H1 (cell line): ENCODE measurements around the gene CUX1. TPM values are rescaled to one million over a fixed set of nuclear protein-coding genes. Genes with fewer than 3 reads are reported as not detected.

Source experiments
- CTCF ChIA-PET: fragments of 300-600 bp; sonication (Branson Sonifier 250); formaldehyde crosslinking; loops from one replicate; lab custom pipeline; 2021; ENCODE audit not compliant: partially characterized antibody; lab: Charles Lee
- POLR2A ChIA-PET: fragments of 300-600 bp; sonication (Branson Sonifier 250); formaldehyde crosslinking; loops from one replicate; lab custom pipeline; 2021; ENCODE audit warnings: inconsistent platforms; ENCODE audit not compliant: partially characterized antibody; lab: Charles Lee
- DNase-seq, 2 experiments: peaks; one replicate each; pipeline versions ENCODE4 v3.0.0 to v3.0.0-alpha.2; 2010 to 2022; ENCODE audit warnings: low spot score in 2 of 2, low read depth in 1 of 2, mixed read lengths in 1 of 2
- FAIRE-seq: peaks from 2 replicates; lab custom pipeline; 2011; peaks lifted over from hg19 to GRCh38; lab: Jason Lieb, UNC
- H2AFZ ChIP-seq: 2 replicates; pipeline ENCODE4 v1.8.1; 2012; ENCODE audit warnings: low read length, inconsistent platforms
- H2AK5ac ChIP-seq: 2 replicates; pipeline ENCODE4 v1.6.1; 2013; ENCODE audit warnings: low read depth, low read length
- H2BK120ac ChIP-seq: replicated peaks from 2 replicates; pipeline ENCODE3; 2013; ENCODE audit warnings: low read depth, low read length, inconsistent platforms
- H2BK12ac ChIP-seq: 2 replicates; pipeline ENCODE4 v1.6.1; 2013; ENCODE audit warnings: low read depth, low read length
- H2BK15ac ChIP-seq: 2 replicates; pipeline ENCODE4 v1.6.1; 2013; ENCODE audit warnings: low read length
- H2BK20ac ChIP-seq: 2 replicates; pipeline ENCODE4 v1.6.1; 2013; ENCODE audit warnings: low read length
- H2BK5ac ChIP-seq: 2 replicates; pipeline ENCODE4 v1.6.1; 2013; ENCODE audit warnings: low read depth, low read length
- H3K14ac ChIP-seq: 2 replicates; pipeline ENCODE4 v1.6.1; 2013; ENCODE audit warnings: inconsistent platforms; ENCODE audit not compliant: insufficient read length
- H3K18ac ChIP-seq: 2 replicates; pipeline ENCODE4 v1.6.1; 2013; ENCODE audit warnings: low read length; ENCODE audit errors: extremely low read depth
- H3K23ac ChIP-seq: 2 replicates; pipeline ENCODE4 v1.6.1; 2013; ENCODE audit warnings: inconsistent platforms; ENCODE audit not compliant: insufficient read length
- H3K23me2 ChIP-seq: 2 replicates; pipeline ENCODE4 v1.6.1; 2013; ENCODE audit warnings: low read depth, low read length
- H3K27ac ChIP-seq: 2 replicates; pipeline ENCODE4 v1.6.1; 2011; ENCODE audit warnings: low read depth, low read length, inconsistent platforms
- H3K27me3 ChIP-seq, 4 experiments: replicated peaks in 1 of 4; 1 replicate in 1 of 4; 2 replicates in 3 of 4; pipeline versions ENCODE4 v1.6.1 to v1.8.1; 2011 to 2013; ENCODE audit warnings: low read length in 3 of 4, mild to moderate bottlenecking in 3 of 4, inconsistent platforms in 2 of 4, mixed read lengths in 2 of 4, moderate library complexity in 1 of 4; ENCODE audit not compliant: control insufficient read depth in 3 of 4, insufficient read depth in 3 of 4; ENCODE audit errors: extremely low read depth in 1 of 4
- H3K36me3 ChIP-seq, 4 experiments: 2 replicates each; pipeline versions ENCODE4 v1.6.1 to v1.8.1; 2011 to 2013; ENCODE audit warnings: mild to moderate bottlenecking in 4 of 4, low read length in 3 of 4, moderate library complexity in 2 of 4, control low read depth in 1 of 4, inconsistent platforms in 1 of 4; ENCODE audit not compliant: insufficient read depth in 4 of 4, control insufficient read depth in 2 of 4
- H3K4ac ChIP-seq: replicated peaks from 2 replicates; pipeline ENCODE3; 2013; ENCODE audit warnings: low read length, low read depth, mixed read lengths, inconsistent platforms; ENCODE audit not compliant: insufficient read length
- H3K4me1 ChIP-seq, 4 experiments: replicated peaks in 1 of 4; 1 replicate in 1 of 4; 2 replicates in 3 of 4; pipeline versions ENCODE4 v1.6.1 to v1.8.1; 2011 to 2013; ENCODE audit warnings: low read length in 3 of 4, inconsistent platforms in 2 of 4, mixed read lengths in 1 of 4; ENCODE audit not compliant: insufficient read depth in 4 of 4, control insufficient read depth in 3 of 4
- H3K4me2 ChIP-seq, 2 experiments: 2 replicates each; pipeline versions ENCODE4 v1.6.1 to v1.8.1; 2011 to 2013; ENCODE audit warnings: low read depth in 2 of 2, low read length in 2 of 2, control low read depth in 1 of 2, inconsistent platforms in 1 of 2, mild to moderate bottlenecking in 1 of 2; ENCODE audit not compliant: insufficient read depth in 1 of 2
- H3K4me3 ChIP-seq, 4 experiments: fragments of 200-600, 300-600 bp in 1 of 4; sonication (generic), shearing (Covaris generic), sonication (Bioruptor Twin) in 1 of 4; 2 replicates each; pipeline versions ENCODE4 v1.5.1 to v1.8.1; 2011 to 2016; ENCODE audit warnings: low read length in 4 of 4, low read depth in 3 of 4, control low read depth in 2 of 4, inconsistent platforms in 2 of 4, mild to moderate bottlenecking in 2 of 4, mixed read lengths in 1 of 4, moderate library complexity in 1 of 4; ENCODE audit not compliant: insufficient read depth in 2 of 4; ENCODE audit errors: extremely low read depth in 1 of 4
- H3K56ac ChIP-seq: replicated peaks from 2 replicates; pipeline ENCODE3; 2013; ENCODE audit warnings: low read depth, mild to moderate bottlenecking, mixed read lengths, low read length, inconsistent platforms; ENCODE audit not compliant: insufficient read length
- H3K79me1 ChIP-seq: 2 replicates; pipeline ENCODE4 v1.6.1; 2013; ENCODE audit warnings: low read depth, low read length, control low read depth
- H3K79me2 ChIP-seq, 2 experiments: 2 replicates each; pipeline versions ENCODE4 v1.6.1 to v1.8.1; 2012 to 2013; ENCODE audit warnings: low read length in 2 of 2, mild to moderate bottlenecking in 2 of 2, inconsistent platforms in 1 of 2; ENCODE audit not compliant: insufficient read depth in 2 of 2, control insufficient read depth in 1 of 2
- H3K9ac ChIP-seq, 4 experiments: replicated peaks in 1 of 4; 1 replicate in 1 of 4; 2 replicates in 3 of 4; pipeline versions ENCODE4 v1.6.1 to v1.8.1; 2011 to 2013; ENCODE audit warnings: low read depth in 3 of 4, low read length in 3 of 4, control low read depth in 2 of 4, mild to moderate bottlenecking in 2 of 4, moderate library complexity in 2 of 4, inconsistent platforms in 1 of 4; ENCODE audit errors: extremely low read depth in 1 of 4
- H3K9me3 ChIP-seq, 2 experiments: 2 replicates each; pipeline versions ENCODE4 v1.6.1 to v1.8.1; 2012 to 2013; ENCODE audit warnings: mild to moderate bottlenecking in 2 of 2, moderate library complexity in 2 of 2, control low read depth in 1 of 2, inconsistent platforms in 1 of 2, low read depth in 1 of 2, low read length in 1 of 2, mixed read lengths in 1 of 2; ENCODE audit not compliant: insufficient read depth in 2 of 2
- H4K20me1 ChIP-seq, 2 experiments: replicated peaks in 1 of 2; 2 replicates each; pipeline versions ENCODE3 to v1.8.1; 2011 to 2013; ENCODE audit warnings: inconsistent platforms in 2 of 2, low read length in 2 of 2, mild to moderate bottlenecking in 1 of 2; ENCODE audit not compliant: insufficient read depth in 2 of 2, control insufficient read depth in 1 of 2
- H4K5ac ChIP-seq: 2 replicates; pipeline ENCODE4 v1.6.1; 2013; ENCODE audit warnings: low read length, low read depth, mixed read lengths, inconsistent platforms; ENCODE audit not compliant: insufficient read length
- H4K8ac ChIP-seq: 2 replicates; pipeline ENCODE4 v1.8.0; 2013; ENCODE audit warnings: mild to moderate bottlenecking, moderate library complexity, low read length, inconsistent platforms; ENCODE audit not compliant: insufficient read depth; ENCODE audit errors: extremely low read depth
- H4K91ac ChIP-seq: replicated peaks from 2 replicates; pipeline ENCODE3; 2013; ENCODE audit warnings: low read length, mixed read lengths, inconsistent platforms; ENCODE audit not compliant: insufficient read length
- WGBS, 2 experiments: shearing (Covaris generic) in 1 of 2; methylation state at CpG; one replicate each; pipeline versions ENCODE4 v1.1.6 to v1.1.7; 2013 to 2015; ENCODE audit warnings: low lambda C conversion rate in 2 of 2, mixed read lengths in 2 of 2, inconsistent platforms in 1 of 2, low coverage in 1 of 2, missing lambda C conversion rate in 1 of 2; ENCODE audit not compliant: insufficient replicate concordance in 2 of 2, insufficient coverage in 1 of 2, insufficient read length in 1 of 2; ENCODE audit errors: extremely low coverage in 1 of 2, missing lambda C conversion rate in 1 of 2; 5-methylcytosine and 5-hydroxymethylcytosine counted together
- polyA plus RNA-seq, 7 experiments: library from polyadenylated mRNA; depleted of rRNA in 3 of 7; stranded (reverse) in 5 of 7; unstranded in 2 of 7; fragments of >200 nt in 5 of 7; fragments of 200-250 nt in 2 of 7; gene quantifications; 1 replicate in 5 of 7; 2 replicates in 1 of 7; 4 replicates in 1 of 7; pipeline versions ENCODE4 v1.2.1 to v1.2.3, GENCODE V29; 2011 to 2013; ENCODE audit warnings: missing spikeins in 2 of 7, mixed read lengths in 2 of 7
- total RNA-seq: library from RNA; stranded (reverse); fragmentation: NEBNext Ultra II Directional; extraction: Animal tissue kit (Norgen Biotek cat#: 25700); gene quantifications from 2 replicates; pipeline ENCODE4 v1.2.1, GENCODE V29; 2021

Gene CUX1
- total and polyA plus RNA-seq, 2 of the 8 experiments (the other 6 are each of a cell fraction or from before 2014, with no cell fraction given), result 21.6 to 65.9 TPM

DNA sequence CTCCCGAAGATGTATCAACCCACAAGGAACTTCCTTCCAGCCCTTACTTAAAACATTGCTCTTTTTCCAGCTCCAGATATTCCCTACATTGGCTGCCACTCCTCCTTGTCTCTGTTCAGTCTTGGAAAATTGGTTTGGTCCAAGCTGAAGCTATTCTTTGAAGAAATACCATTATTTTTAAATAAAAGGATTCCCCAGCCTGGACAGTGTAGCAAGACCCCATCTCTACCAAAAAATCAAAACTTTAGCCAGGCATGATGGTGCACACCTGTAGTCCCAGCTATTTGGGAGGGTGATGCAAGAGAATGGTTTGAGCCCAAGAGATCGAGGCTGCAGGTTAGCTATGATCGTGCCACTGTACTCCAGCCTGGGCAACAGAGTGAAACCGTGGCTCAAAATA, 159.8 kb downstream of the CUX1 start:
- Histone ChIP-seq H2BK5ac (no peak overlapping the region), H2BK15ac (no peak overlapping the region), H3K14ac (no peak overlapping the region), H3K23ac (no peak overlapping the region), H2AFZ (no peak overlapping the region), H3K27me3 (no peaks in the 10 kb centered on the region), H3K4ac (no peak overlapping the region), H4K8ac (no peak overlapping the region; the same call in 1 of the 2 replicates), H2BK20ac (no peak overlapping the region), H3K23me2 (no peaks in the 10 kb centered on the region), H4K91ac (no peak overlapping the region), H4K20me1 (peaks cover 2% of the 10 kb centered on the region in 2 experiments), H3K79me2 (peaks cover 0 to 45% of the 10 kb centered on the region in 2 experiments; a peak in 2 of 4 replicates), H3K4me1 (no peaks in the 10 kb centered on the region), H2BK12ac (no peak overlapping the region), H3K27ac (no peak overlapping the region), H3K9me3 (no peaks in the 10 kb centered on the region), H3K4me2 (no peak overlapping the region), H3K18ac (no peak overlapping the region), H3K36me3 (no peaks in the 10 kb centered on the region), H4K5ac (no peak overlapping the region), H2BK120ac (no peak overlapping the region), H3K56ac (no peak overlapping the region), H3K4me3 (no peak overlapping the region), H2AK5ac (no peak overlapping the region), H3K9ac (no peak overlapping the region), H3K79me1 (peaks cover 6% of the 10 kb centered on the region; the same call in 1 of the 2 replicates)
- ChIA-PET CTCF (interaction anchor here (0.6 to 1.3 kb wide), 5 partner anchors 9 to 106 kb away, joined by 3 to 4 read pairs (median 3); no protein-coding TSS in a partner anchor), POLR2A (interaction anchor here (1.6 kb wide), 1 partner anchor 9 kb away, joined by 3 read pairs; no protein-coding TSS in a partner anchor)
- 96% methylated on average over 4 of the region's 4 CpGs; no CpG with 5 or more reads in 1 of the 2 experiments for WGBS, 2 experiments
- DNase-seq, result no peak
- FAIRE-seq, result no peak
